Nucleus accumbens (tissue), 56 donors: ENCODE data around the gene NUP35.
A peak's percentile ranks its signal among the peaks of the same experiment; 100 is the strongest.

ENCODE experiments used
- DNase-seq, 56 donors: peaks; one replicate each; lab custom pipeline; 2025; lab: John Stamatoyannopoulos, UW

The NUP35 gene

GRCh38 chr2:183124222-183124956 is at the start of gene NUP35:
Gene NUP35 (plus strand): TSS chr2:183124443. CDS start chr2:183124458, 15 bp downstream.
- peak in 55 of 56 donors; percentile 35 to 94 (median 81) for DNase-seq

- peak in 7 of 56 donors; percentile 45 to 76 (median 56) for DNase-seq
Observed at GRCh38 chr2:183078163-183078463, 46.1 kb upstream of the NUP35 start.

- peak in 55 of 56 donors; percentile 41 to 95 (median 82) for DNase-seq
Observed at GRCh38 chr2:183078464-183079138, 45.6 kb upstream of the NUP35 start, which contains the start of gene DUSP19. Gene DUSP19 (plus strand): TSS chr2:183078747. CDS start chr2:183078934, 187 bp downstream.

GRCh38 chr2:183079139-183079775 is 45.0 kb upstream of the NUP35 start:
- peak in 1 of 56 donors; percentile 16 for DNase-seq

GRCh38 chr2:183081911-183082310 is 42.3 kb upstream of the NUP35 start:
- DNase-seq = peak in 2 of 56 donors; percentile 17 to 25

GRCh38 chr2:183088061-183088460 is 36.2 kb upstream of the NUP35 start:
- DNase-seq = no peak

- DNase-seq = no peak
Observed at GRCh38 chr2:183089192-183089851, 34.9 kb upstream of the NUP35 start.

GRCh38 chr2:183091318-183091953 is 32.8 kb upstream of the NUP35 start:
- DNase-seq = no peak

GRCh38 chr2:183091954-183092345 is 32.3 kb upstream of the NUP35 start:
- peak in 5 of 56 donors; percentile 12 to 31 (median 22) for DNase-seq

- DNase-seq = no peak
Observed at GRCh38 chr2:183093857-183094657, 30.2 kb upstream of the NUP35 start.

- no peak for DNase-seq
Observed at GRCh38 chr2:183105402-183106134, 18.7 kb upstream of the NUP35 start.

- DNase-seq = no peak
Observed at GRCh38 chr2:183112577-183112976, 11.7 kb upstream of the NUP35 start.

GRCh38 chr2:183113630-183114029 is 10.6 kb upstream of the NUP35 start:
- DNase-seq = no peak

- DNase-seq = no peak
Observed at GRCh38 chr2:183117226-183117625, 7.0 kb upstream of the NUP35 start.

- peak in 8 of 56 donors; percentile 0 to 7 (median 1) for DNase-seq
Observed at GRCh38 chr2:183123117-183123958, 905 bp upstream of the NUP35 start.

- no peak for DNase-seq
Observed at GRCh38 chr2:183123959-183124221, 353 bp upstream of the NUP35 start.

GRCh38 chr2:183124957-183125255 is 663 bp downstream of the NUP35 start:
- DNase-seq = no peak

- no peak for DNase-seq
Observed at GRCh38 chr2:183125659-183126341, 1.6 kb downstream of the NUP35 start.
